HG03469 (cell line): Measurements from ENCODE around the gene CACNA2D2.
"Not testable (repeated sequence)": the region's sequence is repeated elsewhere in the genome, so short reads cannot be mapped to it uniquely, and the experiment has no call there.

Experiments
- ATAC-seq: cut with Tn5 transposase; IDR thresholded peaks from one replicate; pipeline ENCODE4 v1.9.1; 2021; ENCODE audit warnings: mild to moderate bottlenecking, moderate library complexity, moderate number of reproducible peaks; ENCODE audit not compliant: unreplicated experiment

Gene CACNA2D2

GRCh38 chr3:50530001-50530970 lies 26.9 kb upstream of the CACNA2D2 start:
- no peak for ATAC-seq

DNA sequence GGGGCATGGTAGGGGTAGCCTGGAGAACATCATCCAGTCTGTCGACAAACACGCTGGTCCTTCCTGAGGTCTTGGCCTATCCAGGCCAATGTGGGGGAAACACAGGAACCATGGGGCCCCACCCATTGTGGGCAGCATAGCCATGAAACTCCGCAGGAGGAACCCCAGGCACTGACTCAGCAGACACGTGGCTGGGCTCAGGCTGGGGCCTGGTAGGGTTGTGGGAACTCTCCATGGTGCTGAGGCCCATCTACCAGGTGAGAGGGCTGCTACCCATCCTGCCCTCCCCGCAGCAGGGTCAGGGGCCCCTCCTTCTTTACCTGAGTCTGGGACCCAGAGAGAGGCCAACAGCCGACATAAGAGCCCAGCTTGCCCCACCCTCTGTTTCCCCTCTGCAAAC lies 22.6 kb upstream of the CACNA2D2 start:
- no peak for ATAC-seq

GRCh38 chr3:50525191-50525910 lies 21.9 kb upstream of the CACNA2D2 start:
- no peak for ATAC-seq

GRCh38 chr3:50524746-50525145 lies 21.3 kb upstream of the CACNA2D2 start:
- no peak for ATAC-seq

DNA sequence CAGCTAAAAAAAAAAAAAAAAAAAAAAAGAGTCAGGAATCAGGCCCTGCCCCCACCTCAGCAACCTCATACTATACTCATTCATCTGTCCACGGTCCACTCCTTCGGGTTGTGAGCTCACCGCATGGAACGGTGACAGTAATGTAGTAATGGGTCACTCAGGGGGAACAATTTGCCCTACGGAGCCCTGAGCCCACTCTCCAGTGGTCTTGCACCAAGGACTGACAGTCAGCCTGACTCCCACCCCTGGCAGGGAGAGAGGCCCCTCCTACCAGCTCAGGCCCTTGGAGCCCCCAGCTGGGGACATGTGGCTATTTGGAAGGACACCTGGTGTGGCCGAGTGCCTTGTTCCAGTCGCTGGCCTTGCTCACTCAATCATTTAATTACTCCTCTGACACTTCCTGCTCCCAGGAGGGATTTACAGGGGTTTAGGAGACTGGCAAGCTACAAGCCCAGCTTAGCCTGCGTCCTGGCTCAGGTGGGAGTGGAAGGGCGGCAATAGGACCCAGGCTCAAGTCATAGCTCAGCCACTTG lies 19.9 kb upstream of the CACNA2D2 start:
- ATAC-seq = no peak

DNA sequence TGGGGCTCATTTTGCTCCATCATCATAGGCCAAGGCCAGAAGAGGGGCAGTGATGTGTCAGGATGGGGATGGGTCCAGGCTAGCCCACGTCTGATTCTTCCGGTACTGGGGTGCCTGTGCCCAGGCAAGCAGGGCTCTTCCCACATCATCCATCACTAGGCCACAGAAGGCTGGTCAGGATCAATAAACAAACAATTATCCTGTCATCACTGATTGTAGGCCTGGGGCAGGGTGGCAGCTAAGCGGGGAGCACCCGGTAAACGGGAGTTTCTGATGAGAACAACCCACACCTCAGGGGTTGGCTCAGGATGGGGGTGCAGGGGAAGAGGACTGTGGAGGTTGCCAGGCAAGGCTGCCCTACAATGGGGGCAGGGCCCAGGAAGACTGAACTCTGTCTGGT lies 18.1 kb upstream of the CACNA2D2 start:
- ATAC-seq = no peak

DNA sequence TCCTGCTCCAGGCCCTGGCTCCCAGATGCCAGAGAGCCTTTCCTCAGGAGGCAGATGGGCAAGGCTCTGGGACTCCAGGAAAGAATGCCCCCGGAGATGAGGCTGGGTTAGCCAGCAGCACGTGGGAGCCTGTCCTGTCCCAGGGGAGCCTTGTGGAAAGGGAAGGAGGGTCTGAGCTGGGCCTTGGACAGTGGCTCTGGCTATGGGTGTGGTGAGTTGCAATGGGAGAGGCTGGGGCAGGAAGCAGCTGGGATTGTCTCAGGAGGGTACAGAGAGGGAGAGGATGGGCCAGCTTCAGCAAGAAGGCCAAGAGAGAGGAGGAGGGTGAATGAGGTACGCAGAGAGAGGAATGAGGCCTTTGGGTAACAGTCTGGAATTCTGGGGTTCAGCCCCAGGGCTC lies 17.4 kb upstream of the CACNA2D2 start:
- no peak for ATAC-seq

GRCh38 chr3:50519471-50520089 lies 16.1 kb upstream of the CACNA2D2 start:
- ATAC-seq = no peak

- ATAC-seq = no peak
These were observed 15.0 kb upstream of the CACNA2D2 start for GRCh38 chr3:50518436-50518835.

DNA sequence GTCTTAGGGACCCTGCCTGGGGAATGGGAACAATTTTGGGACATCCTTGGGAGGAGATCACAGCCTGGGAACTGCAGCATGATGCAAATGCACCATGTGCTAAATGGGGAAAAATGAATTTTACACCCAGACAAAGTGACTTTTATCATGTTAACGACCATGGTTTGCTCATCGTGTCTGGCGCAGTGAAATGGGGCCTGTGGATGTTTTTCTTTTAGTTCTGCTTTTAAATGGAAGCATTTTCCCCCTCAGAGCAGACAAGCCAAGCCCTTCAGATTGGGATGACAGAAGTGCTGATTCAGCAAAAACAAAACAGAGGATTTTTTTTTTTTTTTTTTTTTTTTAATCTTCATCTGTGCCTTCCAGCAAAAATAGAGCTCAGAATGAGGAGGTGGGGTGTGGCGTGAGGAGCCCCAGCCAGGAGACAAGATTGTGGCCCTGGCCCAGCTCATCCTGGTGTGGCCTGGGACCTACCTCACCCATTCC lies 14.3 kb upstream of the CACNA2D2 start:
- no peak for ATAC-seq

GRCh38 chr3:50516440-50516871 lies 13.0 kb upstream of the CACNA2D2 start:
- no peak for ATAC-seq

DNA sequence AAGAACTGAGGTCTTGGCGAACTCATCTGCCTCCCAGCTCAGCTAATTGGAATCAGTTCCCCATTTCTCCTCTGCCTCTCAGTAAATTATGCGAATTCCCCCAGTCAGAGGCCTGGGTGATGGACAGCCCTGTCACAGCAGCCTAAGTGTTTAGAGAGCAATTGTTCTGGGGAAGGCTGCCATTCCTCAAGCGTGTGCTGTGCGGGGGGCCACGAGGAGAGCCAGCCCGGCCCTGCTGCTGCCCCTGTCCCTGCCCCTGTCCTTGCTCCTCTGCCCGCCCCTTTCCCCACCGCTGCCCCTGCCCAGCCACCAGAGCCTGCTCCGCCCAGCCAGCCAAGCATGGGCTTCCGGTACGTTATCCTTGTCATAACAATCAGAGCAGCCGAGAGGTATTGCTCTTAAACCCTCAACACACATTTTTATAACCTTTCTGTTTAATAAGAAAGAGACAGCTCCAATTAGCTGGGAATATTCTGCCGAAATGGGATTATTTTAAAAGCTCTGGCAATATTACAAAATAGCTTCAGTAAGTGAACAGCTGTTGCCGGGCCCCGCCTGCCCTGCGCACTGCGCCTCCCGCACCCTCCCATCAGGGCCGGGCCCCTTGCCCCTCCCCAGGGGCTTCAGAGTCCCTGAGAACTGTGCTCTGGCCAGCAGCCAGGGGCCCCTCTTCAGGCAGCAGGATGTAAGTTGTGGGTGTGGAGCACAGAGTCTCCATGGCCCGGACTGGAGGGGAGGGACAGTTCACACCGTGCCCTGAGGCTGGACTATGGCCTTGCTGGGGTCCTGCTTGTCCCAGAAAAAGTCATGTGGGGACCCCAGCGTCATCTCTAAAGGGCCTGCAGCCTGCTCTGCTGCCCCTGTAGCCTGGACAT lies 12.4 kb upstream of the CACNA2D2 start:
- ATAC-seq = no peak

- ATAC-seq = not testable (repeated sequence)
These were observed 9.5 kb upstream of the CACNA2D2 start for GRCh38 chr3:50512908-50513307.

- no peak for ATAC-seq
These were observed 8.7 kb upstream of the CACNA2D2 start for GRCh38 chr3:50512131-50512530.

GRCh38 chr3:50510325-50510724 lies 6.9 kb upstream of the CACNA2D2 start:
- ATAC-seq = no peak

GRCh38 chr3:50509715-50510114 lies 6.3 kb upstream of the CACNA2D2 start:
- ATAC-seq = no peak

DNA sequence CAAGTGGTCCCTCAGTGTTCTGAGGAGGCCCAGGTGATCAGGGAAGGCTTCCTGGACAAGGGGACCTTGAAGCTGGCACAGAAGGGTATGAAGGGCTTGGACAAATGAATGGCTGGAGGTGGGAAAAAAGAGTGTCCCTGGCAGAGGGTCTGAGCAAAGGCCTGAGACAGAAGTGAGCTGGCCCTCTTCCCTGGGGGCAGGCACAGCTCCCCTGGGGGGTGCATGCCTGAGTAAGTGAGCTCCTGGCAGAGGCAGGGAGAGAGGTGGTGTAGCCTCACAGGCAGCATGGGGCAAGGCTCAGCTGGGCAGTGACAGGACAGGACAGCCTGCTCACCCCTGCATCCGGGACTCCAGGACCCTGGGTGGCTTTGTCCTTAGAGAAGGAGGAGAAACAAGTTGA lies 5.4 kb upstream of the CACNA2D2 start:
- ATAC-seq = no peak

DNA sequence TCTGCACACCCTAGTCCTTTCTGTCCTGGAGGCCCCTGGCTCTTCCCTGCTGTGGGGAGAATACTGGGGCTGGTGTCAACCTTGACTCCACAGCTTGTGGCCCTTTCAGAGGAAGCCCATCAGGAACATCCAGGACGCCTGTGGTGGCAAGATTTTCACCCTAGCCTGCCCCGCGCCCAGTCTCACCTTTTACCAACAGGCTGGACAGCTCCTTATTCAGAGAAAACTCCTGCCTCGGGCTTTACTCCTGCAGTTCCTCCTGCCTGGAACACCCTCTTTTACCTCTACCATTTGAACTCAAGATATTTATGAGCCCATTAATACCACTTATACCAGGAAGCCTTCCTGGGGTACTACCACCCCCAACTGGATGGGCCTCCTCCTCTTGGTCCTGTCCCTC lies 2.7 kb upstream of the CACNA2D2 start:
- ATAC-seq = no peak

- ATAC-seq = no peak
These were observed 1.2 kb upstream of the CACNA2D2 start for GRCh38 chr3:50504681-50505080.
